HepG2 (cell line): ENCODE results near the gene PKD2L1. TPM values are rescaled to one million over a fixed set of nuclear protein-coding genes. Genes with fewer than 3 reads are reported as not detected.

Experiments
- ADNP ChIP-seq: sonication (generic); formaldehyde crosslinking; IDR thresholded peaks from 2 replicates; pipeline ENCODE4 v1.4.0; 2020; ENCODE audit warnings: missing genetic modification reagents
- MIER2 ChIP-seq: IDR thresholded peaks from 2 replicates; pipeline ENCODE4 v1.6.1; 2016; ENCODE audit warnings: missing biosample characterization, missing genetic modification reagents
- MXD4 ChIP-seq: IDR thresholded peaks from 2 replicates; pipeline ENCODE4 v1.6.1; 2016; ENCODE audit warnings: mild to moderate bottlenecking, missing biosample characterization, missing genetic modification reagents
- NRL ChIP-seq: sonication (generic); formaldehyde crosslinking; IDR thresholded peaks from 2 replicates; pipeline ENCODE4 v1.5.0; 2020; ENCODE audit warnings: missing genetic modification reagents, mild to moderate bottlenecking, moderate library complexity, borderline replicate concordance
- PAX8 ChIP-seq: sonication (generic); formaldehyde crosslinking; IDR thresholded peaks from 2 replicates; pipeline ENCODE4 v1.8.0; 2022; ENCODE audit warnings: mild to moderate bottlenecking, missing genetic modification reagents, borderline replicate concordance
- PHF8 ChIP-seq: sonication (generic); formaldehyde crosslinking; IDR thresholded peaks from 2 replicates; pipeline ENCODE4 v1.5.0; 2020; ENCODE audit warnings: missing genetic modification reagents
- PRPF4 ChIP-seq: fragments of 200-400 bp; formaldehyde crosslinking; IDR thresholded peaks from 2 replicates; pipeline ENCODE4 v1.6.1; 2016; ENCODE audit warnings: low read length, low read depth; ENCODE audit not compliant: poor library complexity, severe bottlenecking
- SAP130 ChIP-seq: IDR thresholded peaks from 2 replicates; pipeline ENCODE4 v1.6.1; 2016; ENCODE audit warnings: low read depth
- SNAI1 ChIP-seq: sonication (generic); formaldehyde crosslinking; IDR thresholded peaks from 2 replicates; pipeline ENCODE4 v1.5.0; 2020; ENCODE audit warnings: mild to moderate bottlenecking, missing genetic modification reagents, borderline replicate concordance
- SNRNP70 ChIP-seq: fragments of 200-400 bp; formaldehyde crosslinking; IDR thresholded peaks from 2 replicates; pipeline ENCODE4 v1.6.1; 2017; ENCODE audit warnings: mild to moderate bottlenecking, low read depth, low read length, moderate library complexity
- SRSF9 ChIP-seq: fragments of 200-400 bp; formaldehyde crosslinking; IDR thresholded peaks from 2 replicates; pipeline ENCODE4 v1.6.1; 2018; ENCODE audit warnings: borderline replicate concordance, mild to moderate bottlenecking, low read depth, low read length; ENCODE audit not compliant: insufficient read depth, poor library complexity, severe bottlenecking
- ZNF777 ChIP-seq: sonication (generic); formaldehyde crosslinking; IDR thresholded peaks from 2 replicates; pipeline ENCODE4 v1.4.0; 2020; ENCODE audit warnings: missing genetic modification reagents
- ZNF792 ChIP-seq: IDR thresholded peaks from 2 replicates; pipeline ENCODE4 v1.6.1; 2016
- polyA plus RNA-seq, 8 experiments: library from polyadenylated mRNA; depleted of rRNA in 3 of 8; stranded (reverse) in 7 of 8; unstranded in 1 of 8; fragments of >200 nt; fragmentation: Illumina TruSeq in 4 of 8; extraction: Trizol in 4 of 8; gene quantifications; 2 replicates each; pipeline versions ENCODE4 v1.2.1 to v1.2.3, GENCODE V29; 2011 to 2016; ENCODE audit warnings: low read depth in 4 of 8, missing spikeins in 1 of 8, mixed read lengths in 1 of 8; ENCODE audit not compliant: insufficient read depth in 1 of 8
- total RNA-seq, 5 experiments: library from RNA; depleted of rRNA; stranded (reverse); fragments of >200 nt; fragmentation: Illumina TruSeq; extraction: Trizol; gene quantifications; 2 replicates each; pipeline ENCODE4 v1.2.3, GENCODE V29; 2016; ENCODE audit warnings: low read depth in 1 of 5
- TF ChIP-seq, protein P1 (sequence below): sonication (generic); formaldehyde crosslinking; IDR thresholded peaks from 2 replicates; pipeline ENCODE4 v1.4.0; 2020; ENCODE audit warnings: missing genetic modification reagents
- TF ChIP-seq, protein P2 (sequence below): sonication (generic); formaldehyde crosslinking; IDR thresholded peaks from 2 replicates; pipeline ENCODE4 v1.4.0; 2020; ENCODE audit warnings: missing genetic modification reagents
- TF ChIP-seq, protein P3 (sequence below): sonication (generic); formaldehyde crosslinking; IDR thresholded peaks from 2 replicates; pipeline ENCODE4 v1.4.0; 2020; ENCODE audit warnings: mild to moderate bottlenecking, missing genetic modification reagents

Gene PKD2L1
- total and polyA plus RNA-seq, 2 of the 13 experiments (the other 11 are each of a cell fraction or from before 2014, with no cell fraction given), result 0.07 to 0.15 TPM

DNA sequence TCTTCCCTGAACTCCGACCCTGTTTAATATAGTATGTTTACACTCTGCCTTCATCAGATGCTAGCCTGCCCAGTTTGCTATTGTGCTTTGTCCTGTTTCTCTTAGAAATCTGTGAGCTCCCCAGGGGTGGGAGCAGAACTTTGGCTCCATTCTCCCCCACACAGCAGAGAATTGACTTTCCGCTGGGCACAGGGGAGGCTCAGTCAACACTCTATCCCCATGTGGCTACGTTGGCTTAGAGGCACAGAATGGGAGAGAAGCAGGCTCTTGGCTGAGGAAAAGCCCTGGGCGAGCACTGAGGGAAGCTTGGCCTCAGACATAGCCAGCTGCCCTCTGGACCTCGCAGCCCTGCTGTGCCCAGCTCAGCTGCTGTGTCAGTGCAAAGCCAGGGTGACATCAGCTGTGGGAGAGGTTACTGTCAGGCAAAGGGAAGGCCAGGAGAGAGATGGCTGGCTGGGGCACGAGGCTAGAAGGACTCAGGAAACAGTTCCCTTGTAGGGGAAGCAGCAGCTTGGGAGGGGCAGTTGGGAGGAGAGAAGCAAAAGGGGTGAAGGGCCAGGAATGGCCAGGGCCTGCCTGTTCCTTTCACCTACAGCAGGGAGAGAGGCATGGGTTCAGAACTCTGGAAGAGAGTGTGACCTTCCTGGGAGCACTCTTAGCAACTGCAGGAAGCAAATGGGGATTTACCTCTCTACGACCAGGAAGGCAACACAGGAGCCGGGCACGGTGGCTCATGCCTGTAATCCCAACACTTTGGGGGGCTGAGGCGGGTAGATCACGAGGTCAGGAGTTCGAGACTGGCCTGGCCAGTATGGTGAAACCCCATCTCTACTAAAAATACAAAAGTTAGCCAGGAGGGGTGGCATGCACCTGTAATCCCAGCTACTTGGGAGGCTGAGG, 11.2 kb upstream of the PKD2L1 start (continued):
- TF ChIP-seq, protein P1, sequence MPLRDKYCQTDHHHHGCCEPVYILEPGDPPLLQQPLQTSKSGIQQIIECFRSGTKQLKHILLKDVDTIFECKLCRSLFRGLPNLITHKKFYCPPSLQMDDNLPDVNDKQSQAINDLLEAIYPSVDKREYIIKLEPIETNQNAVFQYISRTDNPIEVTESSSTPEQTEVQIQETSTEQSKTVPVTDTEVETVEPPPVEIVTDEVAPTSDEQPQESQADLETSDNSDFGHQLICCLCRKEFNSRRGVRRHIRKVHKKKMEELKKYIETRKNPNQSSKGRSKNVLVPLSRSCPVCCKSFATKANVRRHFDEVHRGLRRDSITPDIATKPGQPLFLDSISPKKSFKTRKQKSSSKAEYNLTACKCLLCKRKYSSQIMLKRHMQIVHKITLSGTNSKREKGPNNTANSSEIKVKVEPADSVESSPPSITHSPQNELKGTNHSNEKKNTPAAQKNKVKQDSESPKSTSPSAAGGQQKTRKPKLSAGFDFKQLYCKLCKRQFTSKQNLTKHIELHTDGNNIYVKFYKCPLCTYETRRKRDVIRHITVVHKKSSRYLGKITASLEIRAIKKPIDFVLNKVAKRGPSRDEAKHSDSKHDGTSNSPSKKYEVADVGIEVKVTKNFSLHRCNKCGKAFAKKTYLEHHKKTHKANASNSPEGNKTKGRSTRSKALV (CRISPR knock-in tag), result no peak
- no peak for TF ChIP-seq ZNF777
- TF ChIP-seq PAX8 (CRISPR knock-in tag), result no peak
- TF ChIP-seq PRPF4, result no peak
- peak; percentile 19; the same call in 1 of the 2 replicates for TF ChIP-seq PHF8 (CRISPR knock-in tag)
- no peak for TF ChIP-seq SNRNP70
- TF ChIP-seq ZNF792 (CRISPR knock-in tag), result no peak
- TF ChIP-seq, protein P2, sequence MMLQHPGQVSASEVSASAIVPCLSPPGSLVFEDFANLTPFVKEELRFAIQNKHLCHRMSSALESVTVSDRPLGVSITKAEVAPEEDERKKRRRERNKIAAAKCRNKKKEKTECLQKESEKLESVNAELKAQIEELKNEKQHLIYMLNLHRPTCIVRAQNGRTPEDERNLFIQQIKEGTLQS (CRISPR knock-in tag), result peak; percentile 44; the same call in 1 of the 2 replicates
- peak; percentile 91; the same call in 1 of the 2 replicates for TF ChIP-seq NRL (CRISPR knock-in tag)
- TF ChIP-seq SAP130, result peak; percentile 91
- TF ChIP-seq ADNP, result peak; percentile 76; the same call in 1 of the 2 replicates
- TF ChIP-seq SNAI1 (CRISPR knock-in tag), result no peak
- TF ChIP-seq MXD4 (CRISPR knock-in tag), result 0 out of 2 replicates have a peak, but pooled peaks have one; percentile 3
- TF ChIP-seq MIER2 (CRISPR knock-in tag), result 0 out of 2 replicates have a peak, but pooled peaks have one; percentile 13
- TF ChIP-seq, protein P3, sequence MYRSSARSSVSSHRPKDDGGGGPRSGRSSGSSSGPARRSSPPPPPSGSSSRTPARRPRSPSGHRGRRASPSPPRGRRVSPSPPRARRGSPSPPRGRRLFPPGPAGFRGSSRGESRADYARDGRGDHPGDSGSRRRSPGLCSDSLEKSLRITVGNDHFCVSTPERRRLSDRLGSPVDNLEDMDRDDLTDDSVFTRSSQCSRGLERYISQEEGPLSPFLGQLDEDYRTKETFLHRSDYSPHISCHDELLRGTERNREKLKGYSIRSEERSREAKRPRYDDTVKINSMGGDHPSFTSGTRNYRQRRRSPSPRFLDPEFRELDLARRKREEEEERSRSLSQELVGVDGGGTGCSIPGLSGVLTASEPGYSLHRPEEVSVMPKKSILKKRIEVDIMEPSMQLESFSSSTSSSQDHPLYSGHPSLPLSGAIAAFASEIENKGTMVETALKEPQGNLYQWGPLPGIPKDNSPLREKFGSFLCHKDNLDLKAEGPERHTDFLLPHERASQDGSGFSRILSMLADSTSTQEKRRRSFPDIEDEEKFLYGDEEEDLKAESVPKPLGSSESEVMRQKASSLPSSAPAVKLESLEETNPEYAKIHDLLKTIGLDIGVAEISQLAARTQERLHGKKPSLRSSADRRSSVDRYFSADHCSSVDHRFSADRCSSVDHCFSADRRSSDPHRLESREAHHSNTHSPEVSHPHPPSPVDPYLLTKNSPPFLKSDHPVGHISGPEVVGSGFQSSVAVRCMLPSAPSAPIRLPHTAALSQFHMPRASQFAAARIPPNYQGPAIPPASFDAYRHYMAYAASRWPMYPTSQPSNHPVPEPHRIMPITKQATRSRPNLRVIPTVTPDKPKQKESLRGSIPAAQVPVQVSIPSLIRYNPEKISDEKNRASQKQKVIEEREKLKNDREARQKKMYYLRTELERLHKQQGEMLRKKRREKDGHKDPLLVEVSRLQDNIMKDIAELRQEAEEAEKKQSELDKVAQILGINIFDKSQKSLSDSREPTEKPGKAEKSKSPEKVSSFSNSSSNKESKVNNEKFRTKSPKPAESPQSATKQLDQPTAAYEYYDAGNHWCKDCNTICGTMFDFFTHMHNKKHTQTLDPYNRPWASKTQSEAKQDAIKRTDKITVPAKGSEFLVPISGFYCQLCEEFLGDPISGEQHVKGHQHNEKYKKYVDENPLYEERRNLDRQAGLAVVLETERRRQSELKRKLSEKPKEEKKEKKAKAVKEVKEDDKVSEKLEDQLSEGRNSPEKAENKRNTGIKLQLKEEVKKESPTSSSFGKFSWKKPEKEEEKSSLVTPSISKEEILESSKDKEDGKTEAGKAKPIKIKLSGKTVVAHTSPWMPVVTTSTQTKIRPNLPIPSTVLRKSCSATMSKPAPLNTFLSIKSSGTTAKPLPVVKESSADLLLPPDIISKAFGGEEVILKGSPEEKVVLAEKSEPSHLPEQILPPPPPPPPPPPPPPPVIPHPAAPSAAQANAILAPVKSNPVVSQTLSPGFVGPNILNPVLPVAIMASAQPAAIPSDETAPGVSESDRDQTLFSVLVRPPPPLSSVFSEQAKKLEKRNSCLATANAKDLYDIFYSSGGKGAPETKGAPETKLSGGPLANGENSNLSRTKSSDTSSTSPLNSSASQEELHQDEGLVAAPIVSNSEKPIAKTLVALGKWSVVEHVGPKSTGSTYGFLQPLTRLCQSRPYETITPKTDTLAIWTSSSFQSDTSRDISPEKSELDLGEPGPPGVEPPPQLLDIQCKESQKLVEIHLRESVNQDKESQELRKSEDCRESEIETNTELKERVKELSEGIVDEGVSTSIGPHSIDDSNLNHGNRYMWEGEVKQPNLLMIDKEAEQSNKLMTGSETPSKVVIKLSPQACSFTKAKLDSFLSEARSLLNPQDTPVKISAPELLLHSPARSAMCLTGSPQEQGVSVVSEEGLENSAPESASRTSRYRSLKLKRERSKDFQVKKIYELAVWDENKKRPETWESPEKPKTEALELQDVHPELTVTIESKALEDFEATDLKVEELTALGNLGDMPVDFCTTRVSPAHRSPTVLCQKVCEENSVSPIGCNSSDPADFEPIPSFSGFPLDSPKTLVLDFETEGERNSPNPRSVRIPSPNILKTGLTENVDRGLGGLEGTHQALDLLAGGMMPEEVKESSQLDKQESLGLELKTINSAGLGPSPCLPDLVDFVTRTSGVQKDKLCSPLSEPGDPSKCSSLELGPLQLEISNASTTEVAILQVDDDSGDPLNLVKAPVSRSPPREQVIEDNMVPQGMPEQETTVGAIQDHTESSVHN, result no peak
- TF ChIP-seq SRSF9, result no peak
